HuH-7 (cell line): ENCODE measurements around the gene PHLPP1.

Experiments used
- DNase-seq: peaks from one replicate; pipeline ENCODE4 v3.0.0; 2011; ENCODE audit warnings: low spot score

The PHLPP1 gene

DNA sequence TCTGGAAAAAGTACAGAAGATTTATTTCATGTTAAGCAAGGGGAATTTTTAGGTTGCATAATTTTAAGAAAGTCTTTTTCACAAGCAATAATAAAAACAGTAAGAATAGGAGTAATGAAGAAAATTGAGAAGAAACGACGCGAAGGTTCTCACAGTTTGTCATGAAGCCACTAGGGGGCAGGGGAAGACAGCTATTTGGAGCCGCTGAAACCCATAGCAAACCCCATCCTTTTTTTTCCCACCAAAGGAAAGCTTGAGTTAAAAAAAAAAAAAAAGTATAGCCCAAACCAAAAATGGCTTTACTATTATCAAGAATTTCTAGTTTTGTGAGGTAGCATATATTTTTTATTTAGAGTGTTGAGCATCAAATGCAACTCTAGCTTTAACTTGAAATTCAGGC is 300.9 kb downstream of the PHLPP1 start:
- peak; percentile 52 for DNase-seq

GRCh38 chr18:63017076-63017475 is 301.7 kb downstream of the PHLPP1 start:
- no peak for DNase-seq

DNA sequence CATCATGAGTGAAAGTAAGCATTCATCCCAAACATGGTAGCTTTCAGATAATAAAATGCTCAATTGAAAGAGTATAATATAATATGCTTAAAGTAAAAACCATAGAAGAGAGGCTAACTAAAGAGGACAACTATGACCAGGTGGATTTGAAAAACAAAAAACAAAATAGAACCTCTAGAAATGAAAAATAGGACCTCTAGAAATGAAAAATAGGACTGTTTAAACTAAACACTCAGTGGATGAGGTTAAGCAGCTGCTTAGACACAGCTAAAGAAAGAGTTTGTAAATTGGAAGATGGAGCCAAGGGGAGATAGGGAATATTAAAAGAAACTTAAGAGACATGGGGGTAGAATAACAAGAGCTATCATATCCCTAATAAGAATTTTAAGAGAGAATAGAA is 302.6 kb downstream of the PHLPP1 start:
- no peak for DNase-seq

GRCh38 chr18:63022429-63023022 is 307.2 kb downstream of the PHLPP1 start:
- peak; percentile 28 for DNase-seq

GRCh38 chr18:63025251-63026090 is 310.1 kb downstream of the PHLPP1 start:
- DNase-seq, result peak; percentile 37

GRCh38 chr18:63028380-63028779 is 313.0 kb downstream of the PHLPP1 start:
- DNase-seq, result no peak
